Measurements from ENCODE around the gene ASL. TPM values are rescaled to one million over a fixed set of nuclear protein-coding genes. Genes with fewer than 3 reads are reported as not detected.

The ASL gene
- total and polyA plus RNA-seq, 9 of the 15 experiments (the other 6 are each of a cell fraction or from before 2014, with no cell fraction given), result 2.6 to 67.0 (median 33.3) TPM

- TF ChIP-seq FOXP4 (CRISPR knock-in tag; IDR thresholded peaks at IDR 0.05; ENCODE audit: borderline replicate concordance) (0 out of 2 replicates have a peak, but pooled peaks have one; percentile 39), SMARCA5 (IDR thresholded peaks at IDR 0.05) (no peak), LCOR (CRISPR knock-in tag; IDR thresholded peaks at IDR 0.05) (peak; percentile 70; the same call in 1 of the 2 replicates), HMGXB4 (CRISPR knock-in tag; IDR thresholded peaks at IDR 0.05) (peak; percentile 62; the same call in 1 of the 2 replicates), ZBTB17 (CRISPR knock-in tag; IDR thresholded peaks at IDR 0.05) (peak; percentile 84), SIX5 (IDR thresholded peaks at IDR 0.05; ENCODE audit: borderline replicate concordance in 1 of 2, insufficient read depth in 1 of 2, low read depth in 1 of 2, low read length in 2 of 2) (no peak), MAZ (CRISPR knock-in tag; conservative IDR thresholded peaks at IDR 0.05 in 1 of 2, IDR thresholded peaks at IDR 0.05 in 1 of 2) (peak; percentile 56 to 85; a peak in 3 of 4 replicates), ZSCAN29 (IDR thresholded peaks at IDR 0.05) (no peak), RREB1 (CRISPR knock-in tag; IDR thresholded peaks at IDR 0.05) (no peak), RBM34 (IDR thresholded peaks at IDR 0.05; ENCODE audit: borderline replicate concordance, insufficient read depth, low read length) (peak; percentile 95; the same call in 1 of the 2 replicates), MYC (IDR thresholded peaks at IDR 0.05; ENCODE audit: low read depth, low read length) (peak; percentile 84), MYC (CRISPR knock-in tag; IDR thresholded peaks at IDR 0.05; ENCODE audit: borderline replicate concordance, low read depth) (peak; percentile 51; the same call in 1 of the 2 replicates), ZNF3 (CRISPR knock-in tag; IDR thresholded peaks at IDR 0.05) (no peak), FOXA1 (IDR thresholded peaks at IDR 0.05; ENCODE audit: borderline replicate concordance) (no peak), TFAP4 (CRISPR knock-in tag; IDR thresholded peaks at IDR 0.05; ENCODE audit: borderline replicate concordance) (peak; percentile 63; the same call in 1 of the 2 replicates)
These were observed at the start of gene ASL (continued) for GRCh38 chr7:66075590-66076461.

All from K562 (cell line).